HepG2 (cell line): ENCODE data around the gene STX4. TPM values are rescaled to one million over a fixed set of nuclear protein-coding genes. Genes with fewer than 3 reads are reported as not detected.
A peak's percentile ranks its signal among the peaks of the same experiment; 100 is the strongest.

Experiments
- AGO2 ChIP-seq: fragments of 200-400 bp; formaldehyde crosslinking; optimal IDR thresholded peaks from 2 replicates; pipeline ENCODE3; 2017; ENCODE audit warnings: mild to moderate bottlenecking, low read depth, low read length, moderate library complexity
- GATAD1 ChIP-seq: IDR thresholded peaks from 2 replicates; pipeline ENCODE4 v1.6.1; 2016; ENCODE audit warnings: missing genetic modification reagents, missing compliant biosample characterization
- RBM22 ChIP-seq: fragments of 200-400 bp; formaldehyde crosslinking; optimal IDR thresholded peaks from 2 replicates; pipeline ENCODE3; 2017; ENCODE audit warnings: mild to moderate bottlenecking, low read length, moderate library complexity
- SOX6 ChIP-seq, 2 experiments: fragments of 450-650 bp in 1 of 2; sonication (generic) in 1 of 2; formaldehyde crosslinking in 1 of 2; IDR thresholded peaks; 2 replicates each; pipeline versions ENCODE4 v1.4.0 to v1.6.1; 2017 to 2020; ENCODE audit warnings: antibody characterized with exemption in 1 of 2, mild to moderate bottlenecking in 1 of 2, missing genetic modification reagents in 1 of 2
- ZBTB33 ChIP-seq: sonication (generic); formaldehyde crosslinking; IDR thresholded peaks from 2 replicates; pipeline ENCODE4 v1.4.0; 2020; ENCODE audit warnings: missing genetic modification reagents
- ZNF660 ChIP-seq: sonication (generic); formaldehyde crosslinking; IDR thresholded peaks from 2 replicates; pipeline ENCODE4 v1.5.1; 2020; ENCODE audit warnings: mild to moderate bottlenecking, low read depth, missing genetic modification reagents, borderline replicate concordance
- ZNF772 ChIP-seq: sonication (generic); formaldehyde crosslinking; IDR thresholded peaks from 2 replicates; pipeline ENCODE4 v1.5.0; 2020; ENCODE audit warnings: mild to moderate bottlenecking, missing genetic modification reagents
- polyA plus RNA-seq, 8 experiments: library from polyadenylated mRNA; depleted of rRNA in 3 of 8; stranded (reverse) in 7 of 8; unstranded in 1 of 8; fragments of >200 nt; fragmentation: Illumina TruSeq in 4 of 8; extraction: Trizol in 4 of 8; gene quantifications; 2 replicates each; pipeline versions ENCODE4 v1.2.1 to v1.2.3, GENCODE V29; 2011 to 2016; ENCODE audit warnings: low read depth in 4 of 8, missing spikeins in 1 of 8, mixed read lengths in 1 of 8; ENCODE audit not compliant: insufficient read depth in 1 of 8
- total RNA-seq, 5 experiments: library from RNA; depleted of rRNA; stranded (reverse); fragments of >200 nt; fragmentation: Illumina TruSeq; extraction: Trizol; gene quantifications; 2 replicates each; pipeline ENCODE4 v1.2.3, GENCODE V29; 2016; ENCODE audit warnings: low read depth in 1 of 5
- TF ChIP-seq, protein P1 (sequence below): sonication (generic); formaldehyde crosslinking; IDR thresholded peaks from 2 replicates; pipeline ENCODE4 v1.4.0; 2020; ENCODE audit warnings: mild to moderate bottlenecking, missing genetic modification reagents
- TF ChIP-seq, protein P2 (sequence below): sonication (generic); formaldehyde crosslinking; IDR thresholded peaks from 2 replicates; pipeline ENCODE4 v1.8.0; 2022; ENCODE audit warnings: mild to moderate bottlenecking, missing genetic modification reagents; ENCODE audit not compliant: insufficient replicate concordance

The STX4 gene
- total and polyA plus RNA-seq, 2 of the 13 experiments (the other 11 are each of a cell fraction or from before 2014, with no cell fraction given) = 29.2 to 34.6 TPM

DNA sequence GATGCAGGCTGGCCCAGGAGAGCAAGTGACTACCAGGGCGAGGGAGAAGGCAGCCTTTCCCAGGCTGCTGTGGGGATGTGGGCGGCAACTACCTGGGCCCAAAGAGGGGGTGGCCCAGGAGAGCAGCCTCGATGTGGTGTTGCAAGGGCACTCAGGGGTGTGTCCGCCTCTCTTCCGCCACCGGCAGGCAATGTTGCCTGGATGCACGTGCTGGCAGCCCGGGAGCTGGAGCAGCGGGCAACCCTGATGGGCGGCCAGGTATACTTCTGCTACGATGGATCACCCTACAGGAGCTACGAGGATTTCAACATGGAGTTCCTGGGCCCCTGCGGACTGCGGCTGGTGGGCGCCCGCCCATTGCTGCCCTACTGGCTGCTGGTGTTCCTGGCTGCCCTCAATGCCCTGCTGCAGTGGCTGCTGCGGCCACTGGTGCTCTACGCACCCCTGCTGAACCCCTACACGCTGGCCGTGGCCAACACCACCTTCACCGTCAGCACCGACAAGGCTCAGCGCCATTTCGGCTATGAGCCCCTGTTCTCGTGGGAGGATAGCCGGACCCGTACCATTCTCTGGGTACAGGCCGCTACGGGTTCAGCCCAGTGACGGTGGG lies 45.7 kb upstream of the STX4 start (continued):
- TF ChIP-seq ZBTB33 (CRISPR knock-in tag) (peak; percentile 7; the same call in 1 of the 2 replicates), ZNF772 (no peak), RBM22 (no peak), GATAD1 (CRISPR knock-in tag) (no peak), AGO2 (peak; percentile 85), ZNF660 (CRISPR knock-in tag) (no peak), SOX6 (IDR thresholded peaks at IDR 0.05) (no peak), SOX6 (CRISPR knock-in tag; IDR thresholded peaks at IDR 0.05) (no peak)
- TF ChIP-seq, protein P1, sequence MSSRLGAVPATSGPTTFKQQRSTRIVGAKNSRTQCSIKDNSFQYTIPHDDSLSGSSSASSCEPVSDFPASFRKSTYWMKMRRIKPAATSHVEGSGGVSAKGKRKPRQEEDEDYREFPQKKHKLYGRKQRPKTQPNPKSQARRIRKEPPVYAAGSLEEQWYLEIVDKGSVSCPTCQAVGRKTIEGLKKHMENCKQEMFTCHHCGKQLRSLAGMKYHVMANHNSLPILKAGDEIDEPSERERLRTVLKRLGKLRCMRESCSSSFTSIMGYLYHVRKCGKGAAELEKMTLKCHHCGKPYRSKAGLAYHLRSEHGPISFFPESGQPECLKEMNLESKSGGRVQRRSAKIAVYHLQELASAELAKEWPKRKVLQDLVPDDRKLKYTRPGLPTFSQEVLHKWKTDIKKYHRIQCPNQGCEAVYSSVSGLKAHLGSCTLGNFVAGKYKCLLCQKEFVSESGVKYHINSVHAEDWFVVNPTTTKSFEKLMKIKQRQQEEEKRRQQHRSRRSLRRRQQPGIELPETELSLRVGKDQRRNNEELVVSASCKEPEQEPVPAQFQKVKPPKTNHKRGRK (CRISPR knock-in tag) = no peak
- TF ChIP-seq, protein P2, sequence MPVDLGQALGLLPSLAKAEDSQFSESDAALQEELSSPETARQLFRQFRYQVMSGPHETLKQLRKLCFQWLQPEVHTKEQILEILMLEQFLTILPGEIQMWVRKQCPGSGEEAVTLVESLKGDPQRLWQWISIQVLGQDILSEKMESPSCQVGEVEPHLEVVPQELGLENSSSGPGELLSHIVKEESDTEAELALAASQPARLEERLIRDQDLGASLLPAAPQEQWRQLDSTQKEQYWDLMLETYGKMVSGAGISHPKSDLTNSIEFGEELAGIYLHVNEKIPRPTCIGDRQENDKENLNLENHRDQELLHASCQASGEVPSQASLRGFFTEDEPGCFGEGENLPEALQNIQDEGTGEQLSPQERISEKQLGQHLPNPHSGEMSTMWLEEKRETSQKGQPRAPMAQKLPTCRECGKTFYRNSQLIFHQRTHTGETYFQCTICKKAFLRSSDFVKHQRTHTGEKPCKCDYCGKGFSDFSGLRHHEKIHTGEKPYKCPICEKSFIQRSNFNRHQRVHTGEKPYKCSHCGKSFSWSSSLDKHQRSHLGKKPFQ (CRISPR knock-in tag) = no peak
